Astrocyte of the hippocampus (primary cell): ENCODE results near the gene SECTM1.
"Not testable (repeated sequence)": the region's sequence is repeated elsewhere in the genome, so short reads cannot be mapped to it uniquely, and the experiment has no call there.

Experiments used
- DNase-seq: peaks from one replicate; pipeline ENCODE4 v3.0.0; 2011; ENCODE audit warnings: low read depth, low spot score

SECTM1 gene

DNA sequence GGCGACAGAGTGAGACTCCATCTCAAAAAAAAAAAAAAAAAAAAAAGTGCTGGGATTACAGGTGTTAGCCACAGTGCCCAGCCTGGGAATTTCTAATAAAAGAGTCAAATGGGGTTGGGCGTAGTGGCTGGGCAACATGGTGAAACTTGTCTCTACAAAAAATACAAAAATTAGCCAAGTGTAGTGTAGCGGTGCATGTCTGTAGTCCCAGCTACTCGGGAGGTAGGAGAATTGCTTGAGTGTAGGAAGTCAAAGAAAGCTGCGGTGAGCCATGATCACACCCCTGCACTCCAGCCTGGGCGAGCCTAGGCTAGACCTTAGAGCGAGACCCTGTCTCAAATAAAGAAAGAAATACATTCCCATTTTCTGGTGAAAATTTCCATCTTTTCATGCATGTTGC is 35.6 kb upstream of the SECTM1 start:
- no peak for DNase-seq

DNA sequence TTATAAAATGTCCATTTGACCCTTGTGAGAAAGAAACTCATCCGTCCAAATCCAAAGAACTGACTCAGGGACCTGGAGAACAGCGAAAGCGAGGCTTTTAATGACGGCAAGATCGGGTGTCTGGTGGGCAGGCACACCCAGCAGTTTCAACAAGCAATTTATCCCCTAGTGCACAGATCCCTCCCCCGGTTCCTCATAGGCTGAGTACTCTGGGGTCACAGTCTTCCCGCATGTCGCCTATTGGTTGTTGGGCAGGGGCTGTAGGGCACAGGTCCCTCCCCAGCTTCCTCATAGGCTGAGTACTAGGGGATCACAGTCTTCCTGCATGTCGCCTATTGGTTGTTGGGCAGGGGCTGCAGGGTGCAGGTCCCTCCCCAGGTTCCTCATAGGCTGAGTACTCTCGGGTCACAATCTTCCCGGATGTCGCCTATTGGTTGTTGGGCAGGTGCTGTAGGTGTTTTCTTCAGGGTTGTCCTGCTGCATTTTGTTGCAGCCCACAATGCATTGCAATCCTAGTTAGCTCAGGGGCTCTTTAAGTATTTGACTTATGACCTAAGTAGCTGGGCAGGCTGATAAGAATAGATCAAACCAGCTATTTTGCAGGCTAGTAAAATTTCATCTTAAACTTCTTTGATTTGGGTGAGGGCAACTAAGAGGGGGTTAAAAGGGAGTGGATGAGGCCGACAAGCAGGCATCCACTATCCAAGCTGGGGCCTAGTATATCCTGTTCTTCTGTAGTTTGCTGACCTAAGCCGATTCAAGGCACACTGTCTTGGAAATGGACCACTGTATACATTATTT is 34.4 kb upstream of the SECTM1 start:
- no peak for DNase-seq

DNA sequence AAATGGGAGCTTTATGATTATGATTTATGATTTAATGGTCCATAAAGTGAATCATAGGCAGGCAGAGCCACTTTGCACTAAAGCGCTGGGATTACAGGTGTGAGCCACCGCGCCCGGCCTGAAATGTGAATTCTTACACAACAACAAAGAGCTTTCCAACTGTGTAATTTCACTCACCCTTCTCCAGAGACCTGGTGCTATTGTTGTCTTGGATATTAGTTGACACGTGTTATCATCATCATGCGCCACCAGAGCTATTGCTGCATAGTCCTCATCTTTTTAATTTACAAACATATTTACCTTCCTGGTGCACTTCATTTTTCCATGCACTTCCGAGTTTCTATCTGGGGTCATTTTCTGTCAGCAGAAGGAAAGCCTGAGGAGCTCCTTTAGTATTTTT is 33.2 kb upstream of the SECTM1 start:
- no peak for DNase-seq

DNA sequence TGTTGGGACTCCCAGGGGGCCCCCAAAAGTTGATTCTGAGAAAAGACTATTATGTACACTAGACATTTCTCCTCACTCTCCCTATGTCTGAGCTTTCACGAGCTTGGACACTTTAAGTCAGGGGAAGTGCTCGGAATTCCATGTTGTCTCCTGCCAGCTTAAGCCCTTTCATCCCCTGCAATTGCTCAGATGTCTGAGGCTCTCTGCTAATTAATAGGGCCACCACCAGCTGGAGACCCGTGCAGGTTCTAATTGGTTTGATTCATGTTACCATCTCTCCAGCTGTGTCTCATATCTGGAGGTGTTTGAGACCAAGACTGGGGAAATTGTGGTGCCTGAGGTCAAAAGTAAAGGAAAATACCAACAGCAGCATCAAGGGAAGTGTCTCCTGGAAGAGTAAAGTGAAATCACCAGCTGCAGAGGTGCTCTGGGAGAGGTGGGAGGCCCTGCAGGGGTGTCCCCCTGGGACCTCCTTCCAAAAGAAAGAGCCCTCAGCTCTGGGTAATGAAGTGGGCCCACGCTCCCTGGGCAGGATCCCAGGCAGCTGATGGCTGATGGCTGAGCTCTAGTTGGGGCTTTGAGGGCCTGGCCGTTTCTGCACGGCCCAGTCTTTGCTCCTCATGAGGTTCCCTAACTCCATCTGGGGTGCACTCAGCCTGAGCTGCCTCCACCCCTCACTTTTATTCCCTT is 32.2 kb upstream of the SECTM1 start:
- DNase-seq: no peak

DNA sequence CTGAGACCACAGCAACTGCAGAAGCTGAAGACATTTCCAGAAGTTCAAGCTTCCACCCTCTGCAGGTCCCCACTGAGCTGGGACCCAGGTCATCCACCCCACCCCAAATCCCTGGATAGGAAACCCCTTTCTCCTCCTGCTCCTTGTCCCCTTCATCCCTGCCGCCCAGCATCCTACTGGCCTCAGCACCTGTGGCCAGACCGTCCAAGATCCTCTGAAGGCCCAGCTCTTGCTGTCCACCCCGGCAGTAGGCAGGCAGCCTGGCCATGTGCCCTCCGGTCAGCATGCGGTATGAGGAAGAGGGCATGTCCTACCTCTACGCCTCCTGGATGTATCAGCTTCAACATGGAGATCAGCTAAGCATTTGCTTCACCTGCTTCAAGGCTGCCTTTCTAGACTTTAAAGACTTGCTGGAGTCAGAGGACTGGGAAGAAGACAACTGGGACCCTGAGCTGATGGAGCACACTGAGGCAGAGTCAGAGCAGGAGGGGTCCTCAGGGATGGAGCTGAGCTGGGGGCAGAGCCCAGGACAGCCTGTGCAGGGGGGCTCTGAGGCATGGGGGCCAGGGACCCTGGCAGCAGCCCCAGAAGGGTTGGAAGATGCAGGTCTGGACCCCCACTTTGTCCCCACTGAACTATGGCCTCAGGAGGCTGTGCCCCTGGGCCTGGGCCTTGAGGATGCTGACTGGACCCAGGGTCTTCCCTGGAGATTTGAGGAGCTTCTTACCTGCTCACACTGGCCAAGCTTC is 28.5 kb upstream of the SECTM1 start:
- no peak for DNase-seq

DNA sequence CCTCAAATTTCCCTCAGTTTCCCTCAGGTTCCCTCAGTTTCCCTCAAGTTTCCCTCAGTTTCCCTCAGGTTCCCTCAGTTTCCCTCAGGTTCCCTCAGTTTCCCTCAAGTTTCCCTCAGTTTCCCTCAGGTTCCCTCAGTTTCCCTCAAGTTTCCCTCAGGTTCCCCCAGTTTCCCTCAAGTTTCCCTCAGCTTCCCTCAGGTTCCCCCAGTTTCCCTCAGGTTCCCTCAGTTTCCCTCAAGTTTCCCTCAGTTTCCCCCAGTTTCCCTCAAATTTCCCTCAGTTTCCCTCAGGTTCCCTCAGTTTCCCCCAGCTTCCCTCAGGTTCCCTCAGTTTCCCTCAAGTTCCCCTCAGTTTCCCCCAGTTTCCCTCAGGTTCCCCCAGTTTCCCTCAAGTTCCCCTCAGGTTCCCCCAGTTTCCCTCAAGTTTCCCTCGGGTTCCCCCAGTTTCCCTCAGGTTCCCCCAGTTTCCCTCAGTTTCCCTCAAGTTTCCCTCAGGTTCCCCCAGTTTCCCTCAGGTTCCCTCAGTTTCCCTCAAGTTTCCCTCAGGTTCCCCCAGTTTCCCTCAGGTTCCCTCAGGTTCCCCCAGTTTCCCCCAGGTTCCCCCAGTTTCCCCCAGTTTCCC is 26.0 kb upstream of the SECTM1 start:
- not testable (repeated sequence) for DNase-seq

DNA sequence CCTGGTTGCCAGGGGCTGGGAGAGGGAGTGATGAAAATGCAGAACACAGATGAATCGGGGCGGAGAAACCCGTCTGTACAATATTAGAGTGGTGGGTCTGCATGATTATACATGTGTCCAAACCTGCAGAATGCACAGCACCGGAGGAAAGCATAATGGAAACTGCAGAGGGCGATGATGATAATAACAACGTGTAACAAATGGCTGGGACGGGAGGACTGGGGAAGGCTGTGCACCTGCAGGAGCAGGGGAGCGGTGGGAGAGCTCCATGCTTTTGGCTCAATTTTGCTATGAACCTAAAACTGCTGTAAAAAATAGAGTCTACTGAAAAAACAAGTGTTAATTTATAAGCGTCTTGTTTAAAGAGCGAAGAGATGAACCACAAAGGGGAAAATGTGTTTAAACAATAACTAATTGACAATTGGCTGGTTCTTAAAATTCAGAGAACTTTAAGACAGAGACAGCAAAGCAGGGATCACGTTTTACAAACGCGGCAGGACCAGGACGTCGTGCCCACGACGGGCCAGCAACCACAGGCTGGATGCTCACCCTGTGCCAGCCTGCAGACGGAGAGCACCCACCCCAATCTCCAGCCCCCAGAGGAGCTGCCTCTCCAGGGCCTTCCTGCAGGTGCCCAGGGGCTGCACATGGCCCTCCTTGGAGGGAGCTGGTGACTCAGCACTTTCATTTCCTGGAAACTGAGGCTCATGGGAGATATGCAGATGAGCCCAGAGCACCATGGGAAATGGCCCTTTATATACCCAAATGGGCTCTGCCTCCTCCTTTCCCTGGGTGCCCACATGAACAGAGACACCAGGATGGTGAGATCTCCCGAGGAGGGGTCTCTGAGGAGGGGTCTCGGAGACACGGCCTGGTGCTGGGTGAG is 25.1 kb upstream of the SECTM1 start, which contains the start of gene TEX19:
TEX19 (plus strand) TSS at position 783 of the 886 bp plus-strand sequence. CDS start 2,904 bp downstream, outside the sequence.
- DNase-seq: no peak

DNA sequence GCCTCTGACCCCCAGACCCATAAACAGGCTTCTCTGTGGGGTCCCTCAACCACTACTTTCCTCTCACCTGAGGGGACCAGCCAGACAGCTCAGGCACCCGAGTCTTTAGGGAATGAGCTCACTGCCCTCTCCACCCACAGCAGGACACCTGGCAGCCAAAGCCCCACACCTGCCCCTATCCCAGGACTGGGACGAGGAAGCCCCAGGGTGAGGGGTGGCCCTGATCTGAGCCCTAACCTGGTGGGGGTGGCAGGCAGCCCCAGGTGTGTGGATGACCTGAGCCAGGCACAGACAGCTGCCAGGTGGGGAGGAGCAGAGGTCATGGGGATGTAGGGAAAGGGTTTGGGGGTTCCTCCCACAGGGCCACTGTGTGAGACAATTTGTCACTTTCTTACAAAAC is 23.8 kb upstream of the SECTM1 start:
- no peak for DNase-seq

DNA sequence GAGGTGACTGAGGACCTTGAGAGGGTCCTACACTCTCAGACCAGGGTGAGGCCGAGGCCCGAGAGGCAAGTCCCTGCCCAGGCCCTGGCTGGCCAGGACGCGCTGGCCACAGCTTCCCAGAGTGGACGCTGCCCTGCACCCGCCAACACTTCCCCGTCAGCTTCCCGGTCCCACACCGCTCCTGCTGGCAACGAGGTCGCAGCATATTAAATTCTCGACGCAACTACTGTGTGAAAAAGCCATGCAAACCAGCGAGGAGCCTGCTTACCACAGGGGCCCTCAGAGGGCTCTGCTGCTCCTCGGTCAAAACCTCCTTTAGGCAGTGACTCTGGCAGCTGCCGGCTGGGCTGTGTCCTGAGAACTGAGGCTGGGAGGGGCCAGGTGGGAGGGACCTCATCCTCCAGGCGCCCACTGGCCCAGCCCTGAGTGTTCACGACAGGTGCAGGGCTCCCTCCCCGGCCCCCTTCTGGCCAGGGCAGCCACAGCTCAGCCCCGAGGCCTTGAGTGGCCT is 23.3 kb upstream of the SECTM1 start:
- DNase-seq: no peak

DNA sequence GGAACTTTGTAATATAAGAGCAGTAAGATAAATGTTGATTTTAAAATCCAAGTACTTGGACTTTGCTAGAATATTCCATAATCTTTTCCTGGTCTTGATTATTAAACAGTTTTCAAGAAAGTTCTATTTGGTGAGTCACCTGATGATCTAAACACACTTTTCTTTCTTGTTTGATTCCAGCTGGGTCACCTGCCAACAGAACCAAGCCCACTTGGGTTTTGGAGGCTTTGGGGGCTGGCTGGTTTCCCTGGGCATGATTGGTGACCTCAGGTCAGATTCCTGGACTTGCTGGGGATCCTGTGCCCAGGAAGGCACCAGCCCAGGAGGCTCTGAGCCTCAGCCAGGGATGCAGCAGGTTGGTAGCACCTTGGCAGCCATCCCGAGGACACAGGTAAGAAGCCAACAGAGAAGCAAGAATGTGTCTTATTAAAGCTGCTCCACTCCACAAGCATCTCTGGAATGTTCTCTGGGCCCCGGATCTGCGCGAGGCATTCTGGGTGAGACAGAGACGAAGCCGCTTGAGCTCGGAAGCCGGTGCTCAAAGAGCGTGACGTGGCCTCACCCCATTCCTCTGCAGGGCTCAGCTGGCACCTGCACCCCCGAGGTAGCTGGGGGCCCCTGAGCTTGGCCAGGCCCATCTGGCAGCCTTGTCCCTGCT is 22.3 kb upstream of the SECTM1 start:
- peak; percentile 86 for DNase-seq

DNA sequence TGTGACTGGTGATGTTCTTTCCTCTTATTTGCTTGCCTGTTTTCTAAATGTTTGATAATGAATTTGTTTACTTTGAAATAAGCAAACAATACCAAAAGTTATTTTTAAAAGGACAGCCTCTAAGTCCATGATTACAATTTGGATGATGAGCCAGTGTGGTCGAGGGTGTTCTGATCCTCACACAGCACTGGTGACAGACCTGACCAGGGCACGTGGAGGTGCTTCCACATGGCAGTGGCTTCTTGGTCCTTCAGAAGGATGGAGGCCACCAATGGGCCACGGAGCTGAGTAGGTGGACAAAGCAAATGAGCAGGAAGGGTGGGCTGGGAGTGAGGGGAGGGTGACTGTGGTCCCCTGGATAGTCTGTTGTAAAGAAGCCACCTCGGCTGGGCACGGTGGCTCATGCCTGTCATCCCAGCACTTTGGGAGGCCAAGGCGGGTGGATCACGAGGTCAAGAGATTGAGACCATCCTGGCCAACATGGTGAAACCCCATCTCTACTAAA is 21.3 kb upstream of the SECTM1 start:
- DNase-seq: no peak

DNA sequence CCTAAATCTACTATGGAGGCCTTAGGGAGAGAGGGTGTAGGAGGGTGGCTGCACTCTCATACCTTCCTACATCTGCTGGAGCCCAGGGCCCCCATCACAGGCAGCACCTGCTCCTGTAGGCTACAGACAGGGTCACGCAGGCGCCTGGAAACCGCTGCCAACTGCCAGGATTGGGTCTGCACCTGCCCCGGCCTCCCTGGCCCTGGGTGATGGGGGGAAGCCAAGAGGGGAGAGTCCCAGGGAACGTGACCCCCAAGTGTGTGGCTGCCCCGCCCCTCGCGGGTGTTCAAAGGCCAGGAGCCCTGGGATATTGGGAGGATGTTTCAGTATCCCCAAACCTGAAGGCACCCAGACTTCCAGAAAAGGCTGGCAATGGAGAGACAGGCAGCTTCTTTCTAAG is 19.9 kb upstream of the SECTM1 start:
- DNase-seq: no peak

DNA sequence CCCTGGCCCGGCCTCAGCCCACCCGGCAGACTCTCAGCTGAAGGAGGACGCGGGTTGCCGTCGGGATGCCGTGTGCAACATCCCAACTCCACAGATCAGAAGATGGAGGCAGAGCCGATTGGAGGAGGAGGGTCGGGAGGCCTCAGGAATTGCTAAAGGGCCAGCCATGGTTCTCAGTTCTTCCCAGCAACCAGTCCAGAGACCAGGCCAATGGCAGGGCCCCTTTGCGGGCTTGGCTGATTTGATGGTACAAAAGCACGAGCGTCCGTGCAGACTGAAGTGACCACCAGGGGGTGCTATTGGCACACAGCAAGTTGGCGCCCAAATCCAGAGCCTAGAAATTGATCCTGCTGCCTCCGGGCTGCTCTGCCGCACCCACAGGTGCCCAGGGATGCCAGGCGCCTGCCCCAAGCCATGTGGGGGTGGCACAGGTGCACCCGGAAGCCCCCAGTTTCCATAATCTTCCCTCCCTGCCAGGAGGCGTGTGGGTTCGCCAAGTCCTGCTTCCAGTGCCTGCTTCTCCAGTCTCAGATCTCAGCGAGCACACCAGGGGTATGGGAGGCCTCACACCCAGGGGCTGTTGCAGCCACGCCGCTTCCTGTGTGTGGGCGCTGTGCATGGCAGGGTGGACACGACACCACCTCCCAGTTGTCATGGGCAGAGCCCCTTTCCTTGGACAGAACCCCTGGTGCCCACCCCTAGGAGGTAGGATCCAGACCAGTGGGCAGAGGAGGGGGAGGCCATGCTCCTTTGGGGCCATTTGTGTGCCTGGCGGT is 18.3 kb upstream of the SECTM1 start:
- DNase-seq: peak; percentile 95

DNA sequence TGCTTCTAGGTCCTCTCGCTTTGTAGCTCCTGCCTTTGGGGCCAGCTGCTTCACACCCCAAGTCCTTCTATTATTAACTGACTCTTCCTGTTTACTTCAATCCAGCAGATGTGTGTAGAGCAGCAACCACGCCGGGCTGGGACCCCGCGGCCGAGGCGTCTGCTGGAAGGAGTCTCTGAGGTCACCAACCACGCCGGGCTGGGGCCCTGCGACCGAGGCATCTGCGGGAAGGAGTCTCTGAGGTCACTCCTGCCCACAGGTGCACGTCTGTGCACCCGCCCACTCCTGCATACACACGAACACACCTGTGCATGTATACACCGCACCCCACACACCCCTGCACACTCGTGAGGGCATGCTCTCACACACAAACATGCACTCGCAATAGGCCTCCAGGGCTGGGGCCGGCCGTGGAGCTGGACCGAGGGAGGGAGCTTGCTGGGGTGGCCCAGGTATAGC is 17.7 kb upstream of the SECTM1 start:
- DNase-seq: no peak

DNA sequence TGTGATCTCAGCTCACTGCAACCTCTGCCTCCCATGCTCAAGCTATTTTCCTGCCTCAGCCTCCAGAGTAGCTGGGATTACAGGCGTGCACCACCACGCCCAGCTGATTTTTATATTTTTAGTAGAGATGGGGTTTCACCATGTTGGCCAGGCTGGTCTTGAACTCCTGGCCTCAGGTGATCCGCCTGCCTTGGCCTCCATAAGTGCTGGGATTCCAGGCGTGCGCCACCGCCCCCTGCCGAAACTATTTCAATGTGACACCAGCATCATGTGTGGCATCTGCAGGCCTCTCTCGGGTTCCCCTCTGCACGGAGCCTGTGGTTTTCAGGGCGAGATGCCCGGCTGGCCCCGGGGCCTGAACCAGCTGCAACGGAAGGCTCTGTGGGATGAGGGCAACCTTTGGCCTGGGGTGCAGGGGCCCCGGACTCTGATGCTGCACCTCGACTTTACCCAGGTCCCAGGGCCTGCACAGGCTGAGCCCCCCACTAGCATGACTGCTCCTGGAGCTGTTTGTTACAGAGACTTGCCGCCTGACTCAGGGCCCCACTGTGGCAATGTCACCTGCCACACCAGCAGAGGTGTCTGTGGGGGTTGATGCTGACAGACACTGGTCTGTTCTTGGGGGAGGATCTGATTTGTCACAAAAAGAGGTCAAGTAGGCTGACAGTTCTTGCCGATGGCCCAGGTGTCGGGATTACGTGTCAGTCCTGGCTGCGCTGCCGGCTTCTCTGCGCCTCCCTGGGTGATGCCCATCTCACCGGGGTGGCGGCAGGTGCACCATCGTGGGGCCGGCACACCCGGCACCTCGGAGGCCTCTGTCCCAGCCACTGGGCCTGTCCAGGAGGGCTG is 16.8 kb upstream of the SECTM1 start:
- DNase-seq: no peak

DNA sequence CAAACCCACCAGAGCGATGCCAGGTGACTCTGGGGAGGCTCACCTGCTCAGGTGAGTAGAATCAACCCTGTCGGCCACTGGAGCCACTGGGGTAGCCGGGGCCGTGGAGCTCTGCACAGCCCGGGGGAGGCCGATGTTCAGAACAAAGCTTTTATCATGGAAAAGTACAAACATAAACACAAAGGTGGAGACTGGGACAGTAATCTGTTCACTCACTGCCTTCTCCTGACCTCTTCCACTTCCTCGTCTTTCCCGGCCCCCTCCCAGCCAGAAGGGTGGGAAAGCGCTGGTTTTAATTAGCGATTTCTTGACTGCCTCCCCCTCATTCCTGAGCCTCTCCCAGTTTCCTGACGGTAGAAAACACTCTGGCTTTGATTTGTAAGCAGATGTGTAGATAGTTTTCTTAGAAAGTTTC is 15.7 kb upstream of the SECTM1 start:
- DNase-seq: no peak

DNA sequence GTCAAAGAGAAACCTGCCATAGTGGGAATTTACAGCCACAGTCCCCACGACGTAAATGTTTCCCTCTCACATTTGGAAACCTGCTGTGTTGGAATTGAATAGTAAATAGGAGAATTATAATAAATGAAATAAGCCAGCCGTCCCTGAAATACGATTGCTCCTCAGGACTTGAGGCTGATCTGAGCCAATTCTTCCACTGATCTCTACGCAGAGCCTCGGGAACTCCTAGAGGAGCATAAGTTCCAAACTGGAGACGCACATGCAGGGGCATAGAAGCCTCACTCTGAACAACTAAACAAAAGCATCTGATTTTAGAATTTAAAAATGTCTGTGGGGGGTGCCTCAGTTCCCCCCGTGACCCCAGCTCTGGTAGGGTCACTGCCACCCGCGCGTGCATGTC is 15.3 kb upstream of the SECTM1 start:
- no peak for DNase-seq

DNA sequence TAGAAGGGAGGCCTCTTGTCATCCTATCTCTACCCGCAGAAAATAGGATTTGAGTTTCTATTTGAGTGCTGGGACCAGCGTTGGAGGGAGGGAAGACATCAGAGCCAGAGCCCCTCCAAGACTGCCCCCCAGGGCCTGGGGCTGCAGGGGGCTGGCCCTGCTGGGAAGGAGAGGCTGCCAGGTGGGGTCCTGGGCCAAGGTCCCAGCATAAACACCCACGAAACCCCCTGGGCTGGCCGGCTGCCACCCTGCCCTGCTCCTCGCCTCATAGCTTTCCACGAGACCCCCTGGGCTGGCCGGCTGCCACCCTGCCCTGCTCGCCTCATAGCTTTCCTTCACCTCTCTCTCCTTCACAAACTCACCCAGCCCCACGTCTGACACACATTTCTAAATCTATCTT is 14.9 kb upstream of the SECTM1 start:
- no peak for DNase-seq
